ENCODE results near the gene RBM34.
"Not testable (repeated sequence)": the region's sequence is repeated elsewhere in the genome, so short reads cannot be mapped to it uniquely, and the experiment has no call there.

The RBM34 gene, protein sequence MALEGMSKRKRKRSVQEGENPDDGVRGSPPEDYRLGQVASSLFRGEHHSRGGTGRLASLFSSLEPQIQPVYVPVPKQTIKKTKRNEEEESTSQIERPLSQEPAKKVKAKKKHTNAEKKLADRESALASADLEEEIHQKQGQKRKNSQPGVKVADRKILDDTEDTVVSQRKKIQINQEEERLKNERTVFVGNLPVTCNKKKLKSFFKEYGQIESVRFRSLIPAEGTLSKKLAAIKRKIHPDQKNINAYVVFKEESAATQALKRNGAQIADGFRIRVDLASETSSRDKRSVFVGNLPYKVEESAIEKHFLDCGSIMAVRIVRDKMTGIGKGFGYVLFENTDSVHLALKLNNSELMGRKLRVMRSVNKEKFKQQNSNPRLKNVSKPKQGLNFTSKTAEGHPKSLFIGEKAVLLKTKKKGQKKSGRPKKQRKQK

DNA sequence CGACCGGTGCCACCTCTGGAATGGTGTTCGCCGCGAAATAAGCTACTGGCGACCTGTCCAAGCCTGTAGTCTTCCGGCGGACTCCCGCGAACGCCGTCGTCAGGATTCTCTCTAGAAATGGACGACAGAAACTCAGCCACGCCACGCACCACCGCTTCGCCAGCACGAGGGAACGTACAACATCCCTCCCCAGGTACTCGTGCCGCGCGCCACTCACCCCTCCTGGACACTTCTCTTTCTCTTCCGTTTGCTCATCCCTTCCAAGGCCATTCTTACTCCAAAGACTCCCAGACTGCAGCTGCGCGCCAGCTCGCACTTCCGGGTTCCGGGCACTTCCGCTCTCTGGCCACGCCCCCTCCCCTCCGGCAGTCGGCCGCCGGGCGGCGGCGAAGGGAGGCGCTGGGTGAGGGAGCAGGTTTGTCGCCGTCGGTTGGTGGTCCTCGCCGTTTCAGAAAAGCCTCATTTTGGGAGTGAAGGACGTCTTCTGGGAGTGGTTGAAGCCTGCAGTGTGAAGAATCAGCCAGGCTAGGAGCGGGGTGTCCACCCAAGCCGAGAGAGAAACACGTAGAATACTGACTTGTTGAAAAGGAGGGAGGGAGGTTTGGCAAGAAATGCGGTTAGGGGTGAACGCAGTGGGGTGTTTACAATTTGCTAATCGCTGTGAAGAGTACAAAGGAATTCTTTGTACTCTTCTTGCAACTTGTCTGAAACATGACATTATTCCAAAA, at the start of gene RBM34:
RBM34 (minus strand) TSS at position 294 of the 728 bp plus-strand sequence; CDS start at position 270, 24 bp downstream.
- DNase-seq: peak; percentile 93

DNA sequence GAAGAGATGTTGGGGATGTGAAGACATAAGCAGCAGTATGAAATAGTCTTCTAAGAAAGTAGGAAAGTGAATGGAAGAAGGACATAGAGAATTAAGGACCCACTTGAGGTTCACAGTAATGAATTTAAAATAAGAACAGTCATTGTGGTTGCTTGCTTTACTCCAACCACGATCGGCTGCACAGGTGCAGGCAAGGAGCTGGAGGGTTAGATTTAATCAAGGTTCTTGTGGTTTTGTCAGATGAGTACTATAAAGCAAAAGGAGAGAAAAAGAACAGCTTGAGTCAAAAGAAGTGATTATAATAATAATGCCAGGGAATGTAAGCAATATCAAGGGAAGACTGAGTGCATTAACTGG, 46.1 kb upstream of the RBM34 start:
- no peak for DNase-seq

DNA sequence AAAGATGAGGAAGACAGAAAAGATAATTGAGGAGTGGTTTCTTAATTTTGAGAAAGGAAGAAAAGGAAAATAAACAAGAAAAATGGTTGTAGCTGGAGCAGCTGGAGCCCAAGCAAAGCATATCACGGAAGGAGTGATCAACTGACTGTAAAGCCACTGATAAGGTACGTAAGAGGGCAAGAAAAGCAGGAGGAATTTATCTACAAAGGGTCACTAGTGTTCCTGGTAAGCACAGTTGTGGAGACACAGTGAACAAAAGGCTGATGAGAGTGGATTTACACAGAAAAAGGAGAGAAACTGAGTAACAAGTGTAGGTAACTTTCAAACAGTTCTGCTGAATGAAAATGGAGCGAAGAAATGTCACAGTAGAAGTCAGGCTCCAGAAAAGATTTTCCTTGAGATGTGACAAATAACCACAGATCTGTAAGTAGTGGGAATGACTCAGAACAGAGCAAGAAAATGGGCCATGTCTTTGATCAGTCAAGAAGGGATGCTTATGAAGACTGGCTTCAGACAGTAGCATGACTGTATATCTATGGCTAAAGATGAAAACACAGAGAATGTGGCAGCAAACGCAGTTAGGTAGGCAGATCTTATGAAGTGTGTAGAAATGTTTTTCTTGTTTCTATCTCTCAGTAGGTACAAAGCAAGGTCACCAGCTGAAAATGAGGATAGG, 45.6 kb upstream of the RBM34 start:
- no peak for DNase-seq

DNA sequence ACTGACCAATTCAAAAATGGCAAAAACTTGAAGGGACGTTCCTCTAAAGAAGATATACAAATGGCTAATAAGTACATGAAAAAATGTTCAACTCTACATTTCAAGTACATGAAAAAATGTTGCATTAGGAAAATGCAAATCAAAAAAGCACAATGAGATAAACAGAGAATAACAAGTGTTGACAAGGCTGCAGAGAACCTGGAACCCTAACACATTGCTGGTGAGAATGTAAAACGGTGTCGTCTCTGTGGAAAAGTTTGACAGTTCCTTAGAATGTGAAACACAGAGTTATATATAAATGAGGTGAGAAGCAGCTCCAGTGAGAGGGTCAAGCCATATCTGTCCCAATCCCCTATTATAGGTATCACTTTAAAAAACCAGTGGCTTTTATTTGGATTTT, 44.6 kb upstream of the RBM34 start:
- DNase-seq: no peak

DNA sequence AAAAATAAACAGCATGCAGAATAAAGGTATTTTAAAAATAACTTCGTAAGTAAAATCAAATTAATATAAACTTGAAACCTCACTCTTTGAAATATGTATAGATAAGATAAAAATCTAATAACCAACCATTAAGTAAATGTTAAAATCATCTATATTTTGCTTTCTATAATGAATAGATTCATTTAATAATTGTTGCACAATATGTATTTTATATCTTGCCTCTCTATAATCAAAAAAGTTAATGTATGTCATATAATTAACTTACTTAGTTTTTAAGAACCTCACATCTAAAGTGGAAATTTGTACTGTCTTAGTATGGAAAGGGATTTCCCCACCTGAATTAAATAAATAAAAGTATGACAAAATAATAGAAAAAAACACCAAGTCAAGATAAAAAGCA, 42.4 kb upstream of the RBM34 start:
- DNase-seq: no peak

DNA sequence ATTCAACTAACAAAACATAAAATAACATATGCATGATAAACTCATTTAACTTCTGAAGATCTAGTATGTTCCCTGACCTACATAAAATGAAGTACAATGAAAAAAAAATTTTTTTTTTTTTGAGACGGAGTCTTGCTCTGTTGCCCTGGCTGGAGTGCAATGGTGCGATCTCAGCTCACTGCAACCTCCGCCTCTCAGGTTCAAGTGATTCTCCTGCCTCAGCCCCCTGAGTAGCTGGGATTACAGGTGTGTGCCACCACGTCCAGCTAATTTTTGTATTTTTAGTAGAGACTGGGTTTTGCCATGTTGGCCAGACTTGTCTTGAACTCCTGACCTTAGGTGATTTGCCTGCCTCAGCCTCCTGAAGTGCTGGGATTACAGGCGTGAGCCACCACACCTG, 41.4 kb upstream of the RBM34 start:
- not testable (repeated sequence) for DNase-seq

DNA sequence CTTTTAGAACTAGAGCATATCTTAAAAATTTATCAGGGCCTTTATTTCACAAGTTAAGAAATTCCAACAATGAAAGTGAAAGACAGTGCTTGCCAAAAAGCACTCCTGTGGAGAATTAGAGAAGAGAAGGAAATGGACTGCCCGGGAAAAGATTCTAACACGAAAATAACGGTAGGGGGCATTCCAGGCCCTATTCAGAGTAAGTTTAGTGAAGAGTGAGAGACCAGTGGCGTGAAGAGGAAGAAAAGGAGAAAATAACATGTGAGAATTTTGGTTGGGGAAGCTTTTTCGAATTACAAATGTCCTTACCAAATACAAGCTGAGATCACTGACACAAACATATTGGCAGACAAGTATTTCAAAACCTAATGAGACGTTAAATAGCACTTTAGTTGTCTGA, 38.4 kb upstream of the RBM34 start:
- DNase-seq: peak; percentile 43

DNA sequence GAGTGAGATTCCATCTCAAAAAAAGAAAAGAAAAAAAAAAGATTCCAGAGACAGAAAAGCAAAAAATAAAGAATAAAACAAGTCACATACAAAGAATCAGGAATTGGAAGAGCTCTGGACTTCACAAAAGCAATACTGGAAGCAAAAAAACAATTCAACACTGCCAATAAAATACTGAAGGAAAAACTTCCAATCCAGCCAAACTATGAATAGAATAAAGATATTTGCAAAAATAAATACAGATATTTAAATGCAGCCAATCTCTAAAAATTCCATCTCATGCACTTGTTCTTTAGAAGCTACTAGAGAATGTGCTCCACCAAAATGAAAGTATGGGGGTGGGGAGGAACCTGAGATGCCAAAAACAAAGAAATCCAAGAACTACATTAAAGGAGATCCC, 29.4 kb upstream of the RBM34 start:
- DNase-seq: no peak

DNA sequence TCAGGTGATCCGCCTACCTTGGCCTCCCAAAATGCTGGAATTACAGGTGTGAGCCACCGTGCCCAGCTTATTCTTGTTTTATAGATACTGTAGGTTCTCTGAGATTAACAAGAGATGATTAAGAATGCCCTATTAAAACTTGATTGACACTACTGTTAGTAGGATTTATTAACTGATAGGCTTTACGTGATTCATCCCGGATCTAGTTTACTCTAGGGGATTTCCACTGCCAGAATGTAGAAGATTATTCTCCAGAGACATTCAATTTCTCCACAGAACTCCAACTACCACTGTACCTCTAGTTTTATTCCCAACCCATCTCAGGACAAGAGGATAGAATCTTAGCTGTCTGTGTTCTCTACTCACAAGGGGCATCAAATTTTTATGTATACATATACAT, 26.3 kb upstream of the RBM34 start:
- DNase-seq: no peak

DNA sequence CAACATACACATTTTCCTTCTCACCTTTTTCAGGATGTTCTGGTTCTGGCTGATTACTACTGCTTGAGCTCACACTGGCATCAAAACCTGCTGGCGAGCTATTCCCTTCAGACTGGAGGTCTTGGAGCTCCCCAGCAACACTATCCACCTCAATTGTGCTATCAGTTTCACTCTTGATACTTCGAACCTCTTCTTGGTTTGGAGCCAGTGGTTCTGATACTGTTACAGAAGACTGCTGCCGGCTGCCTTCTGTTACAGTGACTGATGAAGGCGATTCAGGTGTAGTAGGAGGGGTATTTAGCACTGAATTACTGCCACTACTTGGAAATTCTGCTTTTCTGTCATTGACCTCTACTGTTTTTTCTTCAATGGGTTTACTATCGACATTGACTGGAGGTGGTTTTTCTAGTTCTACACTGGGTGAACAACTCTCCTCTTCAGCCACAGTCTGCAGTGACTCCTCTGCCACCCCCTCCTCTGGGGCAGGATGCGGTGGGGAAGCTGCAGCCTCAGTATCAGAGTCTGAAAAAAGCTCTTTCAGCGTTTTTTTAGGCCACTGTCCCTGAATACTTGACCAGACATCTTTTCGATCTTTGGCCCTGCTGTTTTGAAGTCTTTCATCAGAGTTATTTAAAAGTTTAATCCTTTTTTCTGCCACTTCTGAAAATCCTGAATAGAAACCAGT, 20.7 kb upstream of the RBM34 start:
- no peak for DNase-seq

DNA sequence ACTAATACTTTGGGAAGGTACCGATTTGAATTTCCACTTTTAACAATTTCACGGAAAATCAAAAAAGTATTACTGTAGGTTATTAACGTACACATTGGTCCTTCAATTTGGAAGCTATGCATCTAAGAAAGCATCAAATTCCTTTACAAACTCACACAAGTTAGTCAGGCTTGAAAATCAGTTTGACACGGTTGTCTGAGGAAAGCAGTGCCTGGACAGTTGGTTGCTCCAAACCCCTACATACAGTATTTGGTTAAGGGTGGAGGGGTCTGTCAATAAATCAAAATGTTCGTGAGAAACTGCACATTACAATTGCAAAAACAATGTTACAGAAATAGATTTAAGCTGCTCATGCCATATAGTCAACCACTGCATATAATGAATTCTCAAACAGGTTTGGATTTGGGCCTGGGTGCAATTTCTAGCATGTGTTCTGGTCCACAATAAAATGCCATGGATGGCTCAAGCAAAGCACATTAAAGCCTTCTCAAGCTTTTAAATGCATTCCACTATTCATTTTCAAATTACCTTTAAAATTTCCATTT, 19.9 kb upstream of the RBM34 start:
- no peak for DNase-seq

DNA sequence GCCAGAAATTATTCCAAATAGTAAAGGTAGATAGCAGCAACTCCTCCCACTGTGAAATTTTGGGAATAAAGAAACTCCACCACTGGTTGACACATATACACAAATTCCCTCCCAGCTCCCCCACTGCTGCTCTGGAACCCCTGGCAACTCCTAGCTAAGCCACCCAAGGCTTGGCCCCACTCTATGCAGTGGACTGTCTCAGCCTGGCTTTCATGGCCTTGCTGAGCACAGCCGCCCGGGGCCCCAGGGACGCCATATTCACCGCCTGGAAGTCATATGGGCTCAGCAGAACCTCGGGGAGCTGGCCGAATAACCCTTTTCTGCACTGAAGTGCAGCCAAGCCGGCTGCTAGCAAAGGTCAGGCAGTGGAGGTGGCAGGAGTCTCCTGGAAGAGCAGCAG, 15.4 kb upstream of the RBM34 start:
- DNase-seq: no peak

DNA sequence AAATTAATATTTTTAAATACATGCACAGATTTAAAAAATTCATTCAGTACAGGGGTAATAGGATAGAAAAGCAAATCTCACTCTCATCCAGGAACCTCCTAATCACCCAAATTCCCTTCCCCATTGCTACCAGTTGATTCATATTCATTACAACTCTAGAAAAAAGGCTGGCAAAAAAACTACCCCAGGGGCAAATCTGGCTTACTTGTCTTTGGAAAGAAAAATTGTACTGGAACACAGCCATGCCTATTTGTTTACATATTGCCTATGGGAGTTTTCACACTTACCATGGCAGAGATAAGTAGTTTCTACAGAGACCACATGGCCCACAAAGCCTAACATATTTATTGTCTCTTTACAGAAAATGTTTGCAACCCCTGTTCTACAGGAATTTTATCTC, 8.9 kb upstream of the RBM34 start:
- DNase-seq: no peak

DNA sequence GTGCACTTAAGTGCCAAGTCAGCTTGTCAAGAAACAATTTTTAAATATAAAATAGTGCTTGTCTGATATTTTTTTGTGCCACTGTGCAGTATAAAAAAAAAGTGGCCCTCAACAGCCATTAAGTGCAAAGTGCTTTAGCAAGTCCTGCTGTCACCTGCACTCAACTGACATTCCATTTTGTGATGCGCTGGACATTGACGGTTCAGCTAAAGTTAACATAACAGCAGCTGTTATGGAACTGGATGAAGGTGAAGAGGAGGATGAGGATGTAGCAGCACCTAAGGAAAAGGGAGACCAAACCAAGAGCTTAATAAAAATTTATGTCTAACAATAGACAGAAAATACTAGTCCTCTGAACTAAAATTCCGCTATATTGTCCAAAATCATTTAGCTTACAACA, 7.3 kb upstream of the RBM34 start:
- DNase-seq: no peak

DNA sequence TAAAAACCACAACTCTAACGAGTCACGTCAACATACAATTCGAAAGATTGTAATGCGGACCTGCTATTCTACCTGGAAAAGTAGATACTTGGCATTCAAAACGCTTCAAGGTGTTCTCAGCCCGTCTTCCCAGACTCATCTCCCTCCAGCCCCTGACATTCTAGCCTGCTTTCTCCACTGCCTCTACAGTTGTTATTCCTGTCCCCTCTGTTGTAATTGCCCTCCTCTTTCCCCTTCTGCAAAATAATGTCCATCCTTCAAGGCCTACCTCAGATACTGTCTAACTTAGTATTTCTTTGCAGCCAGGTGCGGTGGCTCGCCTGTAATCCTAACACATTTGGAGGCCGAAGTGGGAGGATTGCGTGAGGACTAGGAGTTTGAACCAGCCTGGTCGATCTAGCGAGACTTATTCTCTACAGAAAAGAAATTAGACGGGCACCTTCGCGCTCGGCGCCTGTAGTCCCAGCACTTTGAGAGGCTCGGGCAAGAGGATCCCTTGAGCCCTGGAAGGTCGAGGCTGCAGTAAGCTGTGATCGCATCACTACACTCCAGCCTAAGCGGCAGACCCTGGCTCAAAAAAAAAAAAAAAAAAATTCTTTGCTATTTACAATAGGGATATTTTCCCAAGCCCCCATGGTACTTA, 756 bp upstream of the RBM34 start:
- no peak for DNase-seq

DNA sequence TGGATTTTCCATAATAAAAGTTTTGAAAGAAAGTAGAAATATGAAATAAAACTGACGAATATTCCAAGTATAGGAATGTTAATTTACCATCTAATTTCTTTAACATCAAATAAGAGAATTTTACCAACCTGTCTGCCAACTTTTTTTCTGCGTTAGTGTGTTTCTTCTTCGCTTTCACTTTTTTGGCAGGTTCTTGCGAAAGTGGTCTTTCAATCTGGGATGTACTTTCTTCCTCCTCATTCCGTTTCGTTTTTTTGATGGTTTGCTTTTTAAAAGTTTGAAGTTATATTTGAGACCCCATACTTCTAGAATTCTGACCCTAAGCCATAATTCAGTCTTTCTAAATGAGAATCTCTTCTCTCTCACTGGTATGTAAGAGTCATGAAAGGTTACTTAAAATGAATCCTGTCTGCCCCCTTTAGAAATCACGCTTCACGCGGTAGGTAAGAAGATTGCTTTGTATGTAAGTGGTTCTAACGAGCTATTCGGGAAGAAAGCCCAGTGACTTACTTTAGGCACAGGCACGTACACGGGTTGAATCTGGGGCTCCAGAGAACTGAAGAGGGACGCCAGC, 580 bp downstream of the RBM34 start:
- DNase-seq: peak; percentile 56

DNA sequence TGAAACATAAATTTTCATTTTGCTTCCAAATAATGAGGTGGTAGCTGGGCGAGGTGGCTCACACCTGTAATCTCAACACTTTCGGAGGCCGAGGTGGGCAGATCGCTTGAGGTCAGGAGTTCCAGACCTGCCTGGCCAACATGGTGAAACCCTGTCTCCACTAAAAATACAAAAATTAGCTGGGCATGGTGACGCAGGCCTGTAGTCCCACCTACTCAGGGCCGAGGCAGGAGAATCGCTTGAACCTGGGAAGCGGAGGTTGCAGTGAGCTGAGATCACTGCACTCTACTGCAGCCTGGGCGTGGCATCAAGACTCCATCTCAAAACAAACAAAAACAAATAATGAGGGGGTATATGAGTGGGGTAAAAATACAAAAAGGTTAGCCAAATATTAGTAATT, 1.1 kb downstream of the RBM34 start:
- DNase-seq: peak; percentile 3

DNA sequence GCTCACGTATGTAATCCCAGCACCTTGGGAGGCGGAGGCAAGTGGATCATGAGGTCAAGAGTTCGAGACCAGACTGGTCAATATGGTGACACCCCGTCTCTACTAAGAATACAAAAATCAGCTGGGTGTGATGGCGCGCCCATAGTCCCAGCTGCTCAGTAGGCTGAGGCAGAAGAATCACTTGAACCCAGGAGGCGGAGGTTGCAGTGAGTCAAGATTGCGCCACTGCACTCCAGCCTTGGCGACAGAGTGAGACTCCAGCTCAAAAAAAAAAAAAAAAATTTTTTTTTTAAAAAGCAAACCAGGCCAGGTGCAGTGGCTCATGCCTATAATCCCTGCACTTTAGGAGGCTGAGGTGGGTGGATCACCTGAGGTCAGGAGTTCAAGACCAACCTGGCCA, 1.8 kb downstream of the RBM34 start:
- DNase-seq: not testable (repeated sequence)

DNA sequence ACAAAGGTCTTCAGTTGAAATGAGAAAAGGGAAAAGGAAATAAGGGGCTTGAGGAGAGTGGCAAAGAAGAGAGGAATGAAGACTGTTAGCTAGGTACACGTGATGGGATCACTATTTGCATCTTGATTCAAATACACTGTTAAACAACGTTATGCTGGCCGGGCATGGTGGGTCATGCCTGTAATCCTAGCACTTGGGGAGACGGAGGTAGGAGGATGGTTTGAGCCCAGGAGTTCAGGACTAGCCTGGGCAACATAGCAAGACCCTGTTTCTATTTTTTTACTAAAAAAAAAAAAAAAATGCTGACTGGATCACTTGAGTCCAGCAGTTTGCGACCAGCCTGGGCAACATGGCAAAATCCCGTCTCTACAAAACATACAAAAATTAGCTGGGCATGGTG, 2.4 kb downstream of the RBM34 start:
- DNase-seq: no peak

DNA sequence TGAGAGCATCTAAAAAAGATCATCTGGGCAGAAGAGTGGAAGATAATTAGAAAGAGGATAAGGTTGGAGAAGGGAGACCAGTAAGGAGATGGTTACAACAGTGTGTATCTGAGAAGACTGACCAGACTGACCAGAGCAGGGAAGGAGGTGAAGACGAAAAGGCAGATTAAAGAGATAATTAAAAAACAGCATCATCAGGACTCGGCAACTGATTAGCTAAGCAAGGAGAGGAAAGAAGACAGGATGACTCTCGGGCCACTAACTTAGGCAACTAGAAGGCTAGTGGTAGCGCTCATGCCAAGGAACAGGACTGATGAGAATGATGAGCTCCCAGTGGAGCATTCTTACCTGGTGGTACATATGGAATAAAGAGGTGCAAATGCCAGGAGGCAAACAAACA, 3.9 kb downstream of the RBM34 start:
- no peak for DNase-seq

DNA sequence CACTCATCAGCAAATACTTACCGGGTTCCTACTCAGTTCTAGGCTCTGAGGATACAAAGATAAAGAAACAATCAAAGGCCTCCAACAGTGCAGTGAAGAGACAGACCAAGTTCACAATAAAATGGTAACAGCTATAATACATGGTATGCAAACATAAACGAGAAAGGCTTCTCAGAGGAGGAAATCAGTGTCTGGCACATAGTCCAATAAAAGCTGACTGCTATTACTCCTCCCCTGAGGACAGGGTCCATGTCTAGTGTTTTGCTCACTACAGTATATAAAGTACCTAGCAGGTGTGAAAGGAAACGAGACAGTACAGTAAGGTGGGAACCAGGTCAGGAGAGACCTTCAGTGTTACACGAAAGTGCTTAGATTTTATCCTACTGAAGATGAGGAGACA, 4.3 kb downstream of the RBM34 start:
- DNase-seq: no peak

DNA sequence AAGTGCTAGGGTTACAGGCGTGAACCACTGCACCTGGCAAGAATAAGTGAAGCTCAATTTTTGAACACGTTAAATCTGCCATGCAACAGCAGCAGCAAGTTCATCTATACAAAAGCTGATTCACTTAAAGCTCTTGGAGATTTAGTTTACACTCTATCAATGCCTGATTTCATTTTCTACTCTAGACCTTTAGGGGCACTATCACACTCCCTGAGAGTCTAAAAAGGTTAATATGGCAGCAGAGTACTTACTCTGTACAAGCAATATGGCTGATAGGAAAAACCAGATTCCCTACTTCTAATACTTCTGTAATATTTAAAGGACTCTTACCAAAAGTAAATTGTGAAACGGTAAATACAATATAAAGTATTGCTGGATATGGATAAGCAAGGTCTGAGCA, 4.8 kb downstream of the RBM34 start:
- DNase-seq: no peak
